Right lobe of liver (tissue), 6 donors: Measurements from ENCODE around the gene ANKRD63. TPM values are rescaled to one million over a fixed set of nuclear protein-coding genes. Genes with fewer than 3 reads are reported as not detected.

ENCODE experiments used
- ATAC-seq, 4 donors: fragments of 200-7000 bp; cut with Tn5 transposase; one replicate each; pipeline ENCODE4 v1.9.1; 2020; ENCODE audit warnings: mild to moderate bottlenecking in 4 of 4, moderate library complexity in 4 of 4
- DNase-seq, 3 donors: peaks; one replicate each; pipeline ENCODE4 v3.0.0-alpha.2; 2020
- H3K27ac ChIP-seq, 3 donors: fragments of 200-600 bp; one replicate each; pipeline ENCODE4 v1.8.0; 2022
- H3K27me3 ChIP-seq, 2 donors: fragments of 200-600 bp; one replicate each; pipeline ENCODE4 v1.8.0; 2022
- H3K36me3 ChIP-seq, 4 donors: fragments of 200-600 bp; sonication (generic) in 1 of 4; one replicate each; pipeline versions ENCODE4 v1.5.1 to v1.8.0; 2017 to 2022; ENCODE audit warnings: control low read depth in 1 of 4
- H3K4me1 ChIP-seq, 4 donors: fragments of 200-600 bp; sonication (generic) in 1 of 4; one replicate each; pipeline versions ENCODE4 v1.5.1 to v1.8.0; 2017 to 2022; ENCODE audit warnings: control low read depth in 1 of 4
- H3K4me3 ChIP-seq, 3 donors: fragments of 200-600 bp; one replicate each; pipeline ENCODE4 v1.8.0; 2022
- H3K9me3 ChIP-seq, 4 donors: fragments of 200-600 bp; sonication (generic) in 1 of 4; one replicate each; pipeline versions ENCODE4 v1.5.1 to v1.8.0; 2017 to 2022; ENCODE audit warnings: control low read depth in 1 of 4
- POLR2A ChIP-seq: fragments of 450-650 bp; IDR thresholded peaks from one replicate; pipeline ENCODE4 v1.6.1; 2017; ENCODE audit warnings: antibody characterized with exemption, mild to moderate bottlenecking
- WGBS: methylation state at CpG from one replicate; pipeline ENCODE4 v1.1.6; 2018; ENCODE audit warnings: low coverage, low lambda C conversion rate; ENCODE audit not compliant: insufficient coverage; ENCODE audit errors: missing lambda C conversion rate; 5-methylcytosine and 5-hydroxymethylcytosine counted together
- intact Hi-C, 2 donors: fragments of 100-400 bp; cut with DNase I; formaldehyde crosslinking; loops; one replicate each; pipeline versions ENCODE4 v1.11.2 to v1.14.1; 2022
- total RNA-seq, 6 experiments: library from RNA; depleted of rRNA in 2 of 6; stranded (reverse); fragments of >200 nt in 2 of 6; fragmentation: NEBNext Ultra II Directional in 3 of 6; extraction: Animal tissue kit (Norgen Biotek cat#: 25700) in 3 of 6; gene quantifications; one replicate each; pipeline versions ENCODE4 v1.1.0 to v1.2.4, GENCODE V29; 2016 to 2023
- TF ChIP-seq, protein P1 (sequence below), 4 donors: fragments of 200-600 bp in 3 of 4; fragments of 450-650 bp in 1 of 4; IDR thresholded peaks; one replicate each; pipeline versions ENCODE4 v1.5.1 to v1.8.0; 2016 to 2022; ENCODE audit warnings: antibody characterized with exemption in 4 of 4, mild to moderate bottlenecking in 2 of 4
- donor health status: DM: no; HTN: yes; CAD: no.
- donor health status: DM: no; HTN: no; CAD: no.
- donor health status: DM: no; HTN: no; CAD: no.
- donor health status: DM: no; HTN: yes; CAD: no.
- donor health status: DM: no; HTN: yes; CAD: no.

Gene ANKRD63
- total RNA-seq, 6 experiments from 2014 or later = 0.24 TPM; not detected in 5

DNA sequence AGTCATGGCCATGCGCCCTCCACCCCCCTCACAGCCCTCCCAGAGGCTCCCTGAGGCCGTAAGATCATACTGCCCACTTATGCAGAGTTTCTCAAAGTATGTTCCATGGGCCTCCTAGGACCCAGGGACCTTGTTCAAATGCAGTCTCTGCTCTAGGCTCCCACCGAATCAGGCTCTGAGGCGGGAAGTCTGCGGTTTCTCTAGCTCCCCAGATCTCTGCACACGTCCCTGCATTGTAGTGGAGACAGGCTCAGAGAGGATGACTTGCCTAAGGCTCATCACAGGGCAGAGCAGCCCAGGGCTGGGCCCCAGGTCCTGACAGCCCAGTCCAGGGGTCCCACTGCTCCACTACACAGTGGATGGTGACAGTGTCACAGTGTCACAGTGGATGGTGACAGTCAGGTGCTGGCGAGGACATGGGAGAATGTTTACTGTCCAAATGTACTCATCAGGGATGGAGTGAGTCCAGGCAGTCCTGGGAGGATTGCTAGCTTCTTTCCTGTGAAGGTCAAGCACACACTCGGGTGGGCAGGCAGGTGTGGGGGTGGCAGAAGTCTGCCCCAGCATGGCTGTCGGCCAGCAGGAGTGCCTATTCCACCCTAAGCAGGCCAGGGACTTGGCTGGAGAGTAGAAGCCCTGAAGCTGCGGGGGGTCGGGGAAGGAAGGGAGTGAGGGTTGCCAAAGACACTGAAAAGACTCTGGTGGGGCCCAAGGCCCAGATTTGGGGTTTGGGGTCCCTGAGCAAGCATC, 12.4 kb downstream of the ANKRD63 start:
- TF ChIP-seq POLR2A = no peak
- TF ChIP-seq, protein P1, sequence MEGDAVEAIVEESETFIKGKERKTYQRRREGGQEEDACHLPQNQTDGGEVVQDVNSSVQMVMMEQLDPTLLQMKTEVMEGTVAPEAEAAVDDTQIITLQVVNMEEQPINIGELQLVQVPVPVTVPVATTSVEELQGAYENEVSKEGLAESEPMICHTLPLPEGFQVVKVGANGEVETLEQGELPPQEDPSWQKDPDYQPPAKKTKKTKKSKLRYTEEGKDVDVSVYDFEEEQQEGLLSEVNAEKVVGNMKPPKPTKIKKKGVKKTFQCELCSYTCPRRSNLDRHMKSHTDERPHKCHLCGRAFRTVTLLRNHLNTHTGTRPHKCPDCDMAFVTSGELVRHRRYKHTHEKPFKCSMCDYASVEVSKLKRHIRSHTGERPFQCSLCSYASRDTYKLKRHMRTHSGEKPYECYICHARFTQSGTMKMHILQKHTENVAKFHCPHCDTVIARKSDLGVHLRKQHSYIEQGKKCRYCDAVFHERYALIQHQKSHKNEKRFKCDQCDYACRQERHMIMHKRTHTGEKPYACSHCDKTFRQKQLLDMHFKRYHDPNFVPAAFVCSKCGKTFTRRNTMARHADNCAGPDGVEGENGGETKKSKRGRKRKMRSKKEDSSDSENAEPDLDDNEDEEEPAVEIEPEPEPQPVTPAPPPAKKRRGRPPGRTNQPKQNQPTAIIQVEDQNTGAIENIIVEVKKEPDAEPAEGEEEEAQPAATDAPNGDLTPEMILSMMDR (IDR thresholded peaks at IDR 0.05) = no peak
- ATAC-seq = no peak
- intact Hi-C loops = loop anchor here in 1 of 2 donors (5.0 to 10.0 kb wide), 2 partner anchors 48 to 226 kb away; no protein-coding TSS in a partner anchor

DNA sequence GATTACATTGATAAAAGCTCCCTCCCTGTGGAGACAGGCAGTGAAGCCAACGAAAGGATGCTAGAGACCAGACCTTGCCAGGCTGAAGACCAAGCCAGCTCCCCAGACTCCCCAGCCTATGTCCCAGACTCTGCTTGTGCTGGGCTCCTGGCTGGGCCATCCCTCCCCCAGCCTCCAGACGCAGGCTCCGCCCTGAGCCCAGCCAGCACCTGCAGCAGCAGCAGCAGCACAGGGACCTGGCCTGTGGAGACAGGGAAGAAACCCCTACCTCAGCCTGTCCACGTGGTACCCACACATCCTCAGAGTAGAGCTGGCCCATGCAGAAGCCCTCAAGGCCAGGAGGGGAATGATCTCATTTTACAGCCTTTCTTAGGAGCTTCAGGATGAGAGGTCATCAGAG, 13.3 kb downstream of the ANKRD63 start:
- no peaks in the 10 kb centered on the region for H3K9me3 ChIP-seq
- H3K36me3 ChIP-seq = no peaks in the 10 kb centered on the region
- no peak overlapping the region for H3K27ac ChIP-seq
- no peak for ATAC-seq
- TF ChIP-seq, protein P1 (IDR thresholded peaks at IDR 0.05) = no peak
- no peak for TF ChIP-seq POLR2A
- H3K4me1 ChIP-seq = peaks cover 0 to 9% (median 0%) of the 10 kb centered on the region in 4 donors
- H3K27me3 ChIP-seq = no peaks in the 10 kb centered on the region
- intact Hi-C loops = loop anchor here in 1 of 2 donors (5.0 to 10.0 kb wide), 2 partner anchors 47 to 225 kb away; no protein-coding TSS in a partner anchor
- no peak overlapping the region for H3K4me3 ChIP-seq
- WGBS = 67% methylated on average over 1 of the region's 4 CpGs
- no peak for DNase-seq

More for the DNA sequence above, 12.4 kb downstream of the ANKRD63 start:
- WGBS = 70% methylated on average over 4 of the region's 11 CpGs
- Histone ChIP-seq H3K9me3 (no peaks in the 10 kb centered on the region), H3K27me3 (no peaks in the 10 kb centered on the region), H3K27ac (no peak overlapping the region), H3K36me3 (no peaks in the 10 kb centered on the region), H3K4me3 (no peak overlapping the region), H3K4me1 (peaks cover 0 to 9% (median 0%) of the 10 kb centered on the region in 4 donors)
- DNase-seq = no peak

DNA sequence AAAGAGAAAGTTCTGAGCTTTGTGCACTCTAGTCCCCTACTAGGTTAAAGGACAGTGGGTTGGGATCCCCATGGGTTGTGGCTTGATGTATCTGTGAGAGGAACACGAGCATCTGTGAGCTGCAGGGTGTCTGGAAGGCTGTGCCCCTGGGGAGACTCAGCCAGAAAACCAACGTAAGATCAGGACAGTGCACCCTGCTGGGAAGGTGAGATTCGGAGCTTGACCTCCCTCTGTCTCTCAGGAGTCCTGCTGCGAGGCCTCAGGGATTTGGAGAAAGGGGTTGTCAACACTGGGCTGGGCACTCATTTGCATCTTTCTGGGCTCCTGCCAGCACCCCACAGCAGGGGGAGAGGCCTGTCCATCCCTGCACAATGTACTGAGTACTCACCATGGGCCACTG, 15.2 kb downstream of the ANKRD63 start:
- Histone ChIP-seq H3K36me3 (no peaks in the 10 kb centered on the region), H3K27ac (no peak overlapping the region), H3K4me3 (no peak overlapping the region), H3K27me3 (no peaks in the 10 kb centered on the region), H3K9me3 (no peaks in the 10 kb centered on the region), H3K4me1 (peaks cover 0 to 9% (median 0%) of the 10 kb centered on the region in 4 donors)
- ATAC-seq = no peak
- no peak for DNase-seq
- intact Hi-C loops = no loop called here
- TF ChIP-seq POLR2A = no peak
- TF ChIP-seq, protein P1 (IDR thresholded peaks at IDR 0.05) = no peak
- 22% methylated on average over 1 of the region's 4 CpGs for WGBS

DNA sequence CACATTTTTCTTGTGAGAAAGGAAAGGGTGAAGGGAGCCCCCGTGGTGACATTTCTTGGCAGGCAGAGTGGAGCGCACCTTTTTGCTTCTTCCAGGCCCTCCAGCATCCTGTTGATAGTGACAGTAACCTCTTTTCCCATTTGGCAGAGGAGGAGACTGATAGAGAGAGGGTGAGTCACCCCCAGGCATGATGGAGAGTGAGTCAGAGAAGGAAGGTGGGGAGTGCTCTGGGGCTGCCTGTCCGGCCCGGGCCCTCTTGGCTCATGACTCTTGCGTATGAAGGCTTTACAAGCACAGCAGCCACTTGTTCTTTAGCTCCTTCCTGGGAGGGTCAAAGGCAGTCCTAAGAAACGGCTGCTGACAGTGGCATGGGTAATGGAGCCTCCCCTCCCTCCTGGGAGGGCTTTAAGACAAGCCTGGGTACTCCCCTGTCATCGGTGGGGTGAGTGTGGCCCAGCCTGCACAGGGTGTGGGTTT, 16.0 kb downstream of the ANKRD63 start:
- DNase-seq (peak in 1 of 3 donors; percentile 60), ATAC-seq (peak; percentile 44 to 92 (median 62))
- Histone ChIP-seq H3K27me3 (no peaks in the 10 kb centered on the region), H3K4me3 (no peak overlapping the region), H3K4me1 (peaks cover 0 to 4% (median 0%) of the 10 kb centered on the region in 4 donors), H3K36me3 (no peaks in the 10 kb centered on the region), H3K9me3 (no peaks in the 10 kb centered on the region), H3K27ac (no peak overlapping the region)
- 63% methylated on average over 2 of the region's 7 CpGs for WGBS
- TF ChIP-seq, protein P1 (IDR thresholded peaks at IDR 0.05) = no peak
- no peak for TF ChIP-seq POLR2A
- intact Hi-C loops = no loop called here
